HG03521 (cell line): Measurements from ENCODE around the gene DHCR7.

Experiments used
- ATAC-seq: cut with Tn5 transposase; IDR thresholded peaks from one replicate; pipeline ENCODE4 v1.9.1; 2021; ENCODE audit warnings: mild to moderate bottlenecking, moderate library complexity; ENCODE audit not compliant: unreplicated experiment

DHCR7 gene, protein sequence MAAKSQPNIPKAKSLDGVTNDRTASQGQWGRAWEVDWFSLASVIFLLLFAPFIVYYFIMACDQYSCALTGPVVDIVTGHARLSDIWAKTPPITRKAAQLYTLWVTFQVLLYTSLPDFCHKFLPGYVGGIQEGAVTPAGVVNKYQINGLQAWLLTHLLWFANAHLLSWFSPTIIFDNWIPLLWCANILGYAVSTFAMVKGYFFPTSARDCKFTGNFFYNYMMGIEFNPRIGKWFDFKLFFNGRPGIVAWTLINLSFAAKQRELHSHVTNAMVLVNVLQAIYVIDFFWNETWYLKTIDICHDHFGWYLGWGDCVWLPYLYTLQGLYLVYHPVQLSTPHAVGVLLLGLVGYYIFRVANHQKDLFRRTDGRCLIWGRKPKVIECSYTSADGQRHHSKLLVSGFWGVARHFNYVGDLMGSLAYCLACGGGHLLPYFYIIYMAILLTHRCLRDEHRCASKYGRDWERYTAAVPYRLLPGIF

DNA sequence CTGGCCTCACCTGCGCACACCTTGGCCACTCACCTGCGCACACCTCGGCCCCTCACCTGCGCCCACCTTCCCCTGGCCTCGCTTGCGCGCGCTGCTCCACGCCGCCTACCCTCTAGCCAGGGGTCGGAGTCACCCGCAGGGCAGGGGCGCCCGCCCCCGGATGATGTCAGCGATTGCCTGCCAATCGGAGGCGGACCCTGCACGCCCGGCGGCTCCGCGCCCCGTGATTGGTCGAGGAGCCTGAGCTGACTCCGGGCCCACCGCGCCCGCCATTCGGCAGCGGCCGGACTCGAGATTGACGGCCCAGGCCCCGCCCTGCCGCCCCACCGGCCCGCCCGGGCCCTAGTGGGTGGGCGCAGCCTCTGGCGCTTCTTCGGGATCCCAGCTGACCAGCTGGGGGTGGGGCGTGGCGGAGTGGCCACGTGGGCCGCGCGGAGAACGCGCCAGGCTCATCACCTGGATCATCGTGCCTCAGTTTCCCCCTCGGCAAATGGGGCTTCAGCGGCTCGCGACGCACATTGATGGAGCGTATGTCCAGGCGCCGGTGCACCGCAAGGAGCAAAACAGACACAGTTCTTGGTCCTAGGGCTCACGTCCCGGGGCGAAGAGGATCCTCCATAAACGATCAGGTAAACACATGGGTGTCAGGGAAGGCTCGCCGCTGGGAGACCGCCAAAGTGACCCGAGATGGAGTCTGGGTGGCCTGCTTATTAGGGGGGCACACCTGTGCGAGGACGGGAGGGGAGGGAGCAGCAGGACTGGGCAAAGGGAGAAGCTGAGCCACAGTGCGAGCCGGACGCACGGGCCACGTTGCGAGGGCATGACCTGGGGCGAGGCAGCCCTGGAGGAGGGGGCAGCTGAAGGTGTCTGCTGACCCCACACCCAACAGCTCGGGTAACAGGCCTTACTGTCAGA is at the start of gene DHCR7:
Gene DHCR7 (minus strand): TSS at position 137 of the 915 bp plus-strand sequence. CDS start 3,441 bp downstream, outside the sequence.
- ATAC-seq, result peak; percentile 77

DNA sequence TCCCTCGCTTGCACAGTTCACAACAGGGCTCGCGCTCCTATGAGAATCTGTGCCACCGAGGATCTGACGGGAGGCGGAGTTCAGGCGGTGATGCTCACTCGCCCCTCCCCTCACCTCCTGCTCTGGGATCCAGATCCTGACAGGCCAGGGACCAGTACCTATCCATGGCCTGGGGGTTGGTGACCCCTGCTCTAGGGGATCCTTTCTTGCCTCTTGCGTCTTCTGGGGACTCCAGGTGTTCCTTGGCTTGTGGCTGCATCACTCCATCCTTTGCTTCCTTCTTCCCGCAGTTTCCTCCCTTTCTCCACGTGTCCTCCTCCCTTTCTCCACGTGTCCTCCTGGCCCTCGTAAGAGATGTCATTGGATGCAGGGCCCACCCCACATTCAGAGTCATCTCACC is 48.2 kb upstream of the DHCR7 start:
- no peak for ATAC-seq

DNA sequence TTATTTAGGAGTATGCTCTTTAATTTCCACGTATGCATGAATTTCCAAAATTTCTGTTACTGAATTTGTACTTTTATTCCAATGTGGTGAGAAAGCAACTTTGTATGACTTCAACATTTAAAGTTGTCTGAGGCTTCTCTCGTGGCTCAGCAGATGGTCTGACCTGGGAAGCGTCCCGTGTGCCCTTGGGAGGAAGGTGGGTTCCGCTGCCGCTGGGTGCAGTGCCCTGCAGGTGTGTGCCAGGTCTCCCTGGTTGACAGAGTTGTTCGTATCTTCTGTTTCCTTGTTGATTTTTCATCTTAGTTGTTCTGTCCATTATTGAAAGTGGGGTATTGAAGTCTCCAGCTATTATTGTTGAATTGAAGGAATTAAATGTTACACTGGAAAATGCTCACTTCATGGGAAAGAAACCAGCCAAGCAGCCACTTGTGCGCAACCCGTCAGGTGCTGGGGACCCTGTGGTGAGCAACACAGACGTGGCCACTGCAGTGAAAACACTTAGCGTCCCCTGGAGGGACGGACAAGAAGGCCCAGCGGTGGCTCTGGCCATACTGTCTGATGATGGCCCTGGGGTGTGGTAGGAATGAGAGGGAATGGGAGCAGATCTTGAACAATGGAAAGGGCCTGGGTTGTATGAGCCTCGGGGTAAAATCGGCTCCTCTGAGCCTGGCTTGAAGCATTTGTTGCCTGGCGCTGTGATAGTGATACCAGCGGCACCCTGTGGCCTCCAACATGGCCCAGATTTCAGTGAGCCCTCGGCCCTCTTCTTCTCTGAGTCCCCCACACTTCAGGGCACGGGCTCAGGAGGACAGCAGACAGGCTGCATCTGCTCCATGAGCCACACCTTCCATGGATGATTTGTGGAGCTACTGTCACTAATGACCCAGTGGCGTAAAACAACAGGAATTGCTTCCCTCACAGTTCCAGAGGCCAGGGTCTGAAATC is 47.4 kb upstream of the DHCR7 start:
- ATAC-seq, result no peak

DNA sequence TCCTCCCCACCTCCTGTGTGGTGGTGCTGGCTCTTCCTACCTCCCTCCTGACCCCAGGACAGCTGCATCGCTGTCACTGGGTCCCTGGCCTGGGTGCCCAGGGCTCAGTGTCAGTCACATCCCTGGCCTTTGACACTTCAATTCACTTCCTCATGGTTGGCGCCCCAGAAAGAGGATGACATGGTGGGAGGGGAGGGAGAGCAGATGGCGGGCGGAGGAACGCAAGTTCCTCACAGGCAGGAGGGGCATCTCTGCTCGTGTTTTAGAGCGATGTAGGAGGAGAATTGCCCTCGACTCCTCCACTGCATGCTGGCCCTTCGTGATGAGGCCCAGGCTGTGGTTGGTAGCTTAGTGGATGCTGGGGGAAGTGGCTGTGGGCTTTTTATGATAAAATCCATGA is 43.7 kb upstream of the DHCR7 start:
- no peak for ATAC-seq

DNA sequence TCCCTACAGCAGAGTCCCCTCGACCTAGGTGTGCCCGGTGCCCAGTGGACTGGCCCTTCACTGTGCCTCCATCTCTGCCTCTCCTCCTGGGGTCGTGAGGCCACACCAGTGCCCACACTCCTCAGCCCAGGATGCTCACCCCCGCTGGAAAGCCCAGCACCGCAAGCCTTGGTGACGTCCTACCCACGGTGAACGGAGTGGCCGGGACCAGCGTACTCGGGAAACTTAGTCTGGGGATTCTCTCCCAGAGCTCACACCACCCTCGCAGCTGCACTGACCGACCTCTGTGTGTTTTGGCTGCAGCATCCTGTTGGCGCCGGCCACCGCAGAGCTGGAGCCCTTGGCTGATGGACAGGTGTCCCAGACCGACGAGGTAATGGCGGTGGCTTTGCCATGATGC is 43.3 kb upstream of the DHCR7 start:
- ATAC-seq, result no peak

DNA sequence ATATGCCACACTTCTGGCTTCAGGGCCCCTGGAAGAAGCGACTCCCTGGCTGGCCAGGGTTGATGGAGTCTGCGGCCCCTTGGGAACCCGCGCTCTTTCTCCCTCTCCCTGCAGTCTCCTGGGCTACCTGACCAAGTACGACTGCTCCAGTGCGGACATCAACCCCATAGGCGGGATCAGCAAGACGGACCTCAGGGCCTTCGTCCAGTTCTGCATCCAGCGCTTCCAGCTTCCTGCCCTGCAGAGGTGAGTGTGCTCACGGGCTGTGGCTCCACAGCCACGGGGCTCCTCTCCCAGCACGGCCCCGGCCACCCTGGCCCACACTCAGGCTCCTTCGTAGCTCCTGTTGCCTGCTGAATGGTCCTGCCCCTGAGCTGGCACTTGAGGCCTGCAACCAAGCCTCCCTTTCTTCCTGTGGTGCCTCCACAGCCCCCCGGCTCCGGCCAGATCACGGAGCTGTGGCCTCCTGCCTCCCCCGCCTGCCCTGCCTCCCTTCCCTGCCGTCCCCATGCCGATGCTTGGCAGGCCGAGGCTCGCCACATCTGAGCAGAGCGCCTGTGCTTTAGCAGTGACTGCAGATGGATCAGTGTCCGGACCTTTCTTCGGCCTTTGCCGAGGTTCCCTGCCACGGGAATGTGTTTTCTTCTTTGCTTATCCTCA is 42.7 kb upstream of the DHCR7 start:
- ATAC-seq, result no peak

DNA sequence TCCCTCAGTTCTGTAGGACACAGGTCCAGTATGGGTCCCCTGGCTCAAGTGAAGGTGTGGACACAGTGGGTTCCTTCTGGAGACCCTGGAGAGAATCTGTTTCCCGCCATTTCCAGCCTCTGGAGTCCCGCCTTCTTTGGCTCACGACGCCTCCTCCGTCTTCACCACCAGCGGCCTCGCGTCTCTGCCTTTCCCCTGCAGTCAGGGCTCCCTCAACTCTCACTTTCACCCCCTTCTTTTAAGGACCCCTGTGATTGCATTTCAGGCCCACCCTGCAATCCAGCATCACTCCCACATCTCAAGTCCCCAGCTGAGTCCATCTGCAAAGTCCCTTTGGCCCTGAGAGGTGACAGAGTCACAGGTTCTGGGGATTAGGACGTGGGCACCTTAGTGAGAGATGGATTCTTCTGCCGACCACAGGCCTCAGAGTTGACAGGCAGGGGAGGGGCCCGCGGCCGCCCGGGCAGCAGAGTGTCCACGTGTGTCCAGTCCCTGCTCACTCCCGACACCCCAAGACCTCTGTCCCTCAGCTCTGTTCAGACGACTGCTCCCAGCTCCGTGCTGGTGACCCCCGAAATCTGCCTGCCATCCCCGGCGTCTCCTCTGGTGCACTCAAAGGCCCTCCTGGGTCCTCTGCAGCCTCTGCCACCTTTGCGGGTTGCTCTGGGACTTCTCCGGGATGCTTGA is 42.0 kb upstream of the DHCR7 start:
- no peak for ATAC-seq

DNA sequence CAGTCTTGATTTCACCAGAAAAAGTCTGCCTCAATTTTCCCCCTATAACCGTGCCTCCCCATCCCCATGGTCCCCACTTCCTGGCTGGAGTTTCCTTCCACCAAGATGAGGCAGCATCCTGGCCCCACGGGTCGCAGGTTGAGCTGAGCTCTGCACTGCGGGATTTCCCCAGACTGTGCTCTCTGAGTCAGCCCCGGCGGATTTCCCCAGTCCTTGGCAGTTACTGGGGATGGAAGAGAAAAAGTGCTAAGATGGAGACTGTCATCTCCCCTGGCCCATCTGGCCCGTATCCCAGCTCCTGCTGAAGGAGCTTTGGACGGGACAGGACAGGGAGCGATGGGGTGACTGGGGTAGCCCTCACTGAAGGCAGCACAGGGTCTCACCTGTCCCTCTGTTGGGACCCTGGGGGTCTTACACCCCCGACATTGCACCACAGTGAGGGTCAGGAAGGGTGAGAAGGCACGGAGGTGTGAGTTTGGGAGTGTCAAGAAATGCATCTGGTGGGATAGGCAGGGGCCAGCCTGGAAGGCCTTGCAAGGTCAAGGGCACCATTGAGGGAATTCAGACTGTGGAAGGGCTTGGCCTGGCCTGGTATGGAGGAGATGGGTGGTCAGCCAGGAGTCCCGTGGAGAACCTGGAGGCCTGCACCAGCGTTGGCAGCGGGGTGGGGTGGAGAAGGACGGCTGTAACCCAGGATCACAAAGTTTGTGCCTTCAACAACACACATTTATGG is 41.3 kb upstream of the DHCR7 start:
- no peak for ATAC-seq

DNA sequence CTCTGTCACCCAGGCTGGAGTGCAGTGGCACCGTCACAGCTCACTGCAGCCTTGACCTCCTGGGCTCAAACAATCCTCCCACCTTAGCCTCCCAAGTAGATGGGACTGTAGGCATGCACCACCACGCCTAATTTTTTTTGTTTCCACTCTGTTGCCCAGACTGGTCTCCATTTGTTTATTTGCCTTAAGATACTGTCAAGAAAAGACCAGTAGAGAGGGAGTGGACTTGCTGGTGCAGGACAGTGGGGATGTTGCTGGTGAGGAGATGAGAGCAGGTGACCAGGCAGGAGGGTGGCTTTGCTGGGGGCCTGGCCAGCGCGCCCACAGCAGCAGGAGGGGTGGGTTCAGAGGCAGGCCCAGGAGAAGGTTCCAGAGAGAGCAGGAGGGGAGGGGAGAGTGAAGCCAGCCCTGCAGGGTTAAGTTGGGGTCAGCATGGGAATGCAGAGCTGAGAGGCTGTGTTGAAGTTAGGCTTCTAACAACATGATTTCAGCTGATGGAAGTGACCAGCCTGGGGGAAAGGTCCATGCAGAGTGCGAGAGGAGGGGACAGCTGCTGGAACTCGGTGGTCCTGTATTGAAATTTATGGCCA is 40.6 kb upstream of the DHCR7 start:
- ATAC-seq, result no peak

DNA sequence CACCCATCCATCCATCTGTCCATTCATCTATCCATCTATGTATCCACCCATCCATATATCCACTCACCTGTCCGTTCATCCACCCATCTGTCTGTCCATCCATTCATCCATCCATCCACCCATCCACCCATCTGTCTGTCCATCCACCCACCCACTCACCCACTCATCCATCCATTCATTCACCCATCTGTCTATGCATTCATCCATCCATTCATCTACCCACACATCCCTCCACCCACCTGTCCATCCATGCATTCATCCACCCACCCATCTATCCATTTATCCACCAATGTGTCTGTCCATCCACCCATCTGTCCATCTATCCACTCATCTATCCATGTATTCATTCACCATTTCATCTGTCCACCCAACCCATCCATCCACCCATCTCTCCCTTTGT is 38.1 kb upstream of the DHCR7 start:
- no peak for ATAC-seq

DNA sequence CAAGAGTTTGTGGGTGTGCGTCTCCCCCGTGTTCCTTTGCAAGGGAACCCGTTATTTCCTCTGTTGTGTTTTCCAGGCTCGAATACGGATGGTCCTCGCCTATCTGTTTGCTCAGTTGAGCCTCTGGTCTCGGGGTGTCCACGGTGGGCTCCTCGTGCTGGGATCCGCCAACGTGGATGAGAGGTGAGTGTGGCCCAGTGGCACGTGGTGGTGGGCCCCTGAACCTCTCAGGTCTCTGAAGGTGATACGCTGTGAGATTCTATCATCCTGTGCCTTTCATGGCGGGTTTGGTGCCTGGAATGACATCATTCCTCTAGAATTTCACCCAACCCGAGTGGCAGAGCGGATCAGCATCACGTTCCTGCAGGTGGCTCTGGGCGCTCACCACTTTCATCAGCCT is 37.3 kb upstream of the DHCR7 start:
- no peak for ATAC-seq

DNA sequence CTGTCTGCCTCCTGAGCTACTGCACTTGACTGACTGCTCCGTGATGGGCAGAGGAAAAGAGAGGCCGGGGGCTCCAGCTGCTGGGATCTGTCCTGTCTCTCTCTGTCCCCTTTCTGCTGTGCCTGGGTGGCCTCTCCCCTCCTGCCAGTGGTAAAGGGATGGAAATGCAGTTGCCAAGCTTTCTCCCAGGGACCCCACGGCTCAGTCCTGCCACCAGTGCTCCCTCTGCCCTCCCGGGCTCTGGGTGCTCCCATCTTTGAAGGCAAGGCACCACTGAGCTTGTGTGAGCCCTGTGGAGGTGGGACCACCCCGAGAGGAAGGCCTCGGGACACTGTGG is 36.8 kb upstream of the DHCR7 start:
- no peak for ATAC-seq

DNA sequence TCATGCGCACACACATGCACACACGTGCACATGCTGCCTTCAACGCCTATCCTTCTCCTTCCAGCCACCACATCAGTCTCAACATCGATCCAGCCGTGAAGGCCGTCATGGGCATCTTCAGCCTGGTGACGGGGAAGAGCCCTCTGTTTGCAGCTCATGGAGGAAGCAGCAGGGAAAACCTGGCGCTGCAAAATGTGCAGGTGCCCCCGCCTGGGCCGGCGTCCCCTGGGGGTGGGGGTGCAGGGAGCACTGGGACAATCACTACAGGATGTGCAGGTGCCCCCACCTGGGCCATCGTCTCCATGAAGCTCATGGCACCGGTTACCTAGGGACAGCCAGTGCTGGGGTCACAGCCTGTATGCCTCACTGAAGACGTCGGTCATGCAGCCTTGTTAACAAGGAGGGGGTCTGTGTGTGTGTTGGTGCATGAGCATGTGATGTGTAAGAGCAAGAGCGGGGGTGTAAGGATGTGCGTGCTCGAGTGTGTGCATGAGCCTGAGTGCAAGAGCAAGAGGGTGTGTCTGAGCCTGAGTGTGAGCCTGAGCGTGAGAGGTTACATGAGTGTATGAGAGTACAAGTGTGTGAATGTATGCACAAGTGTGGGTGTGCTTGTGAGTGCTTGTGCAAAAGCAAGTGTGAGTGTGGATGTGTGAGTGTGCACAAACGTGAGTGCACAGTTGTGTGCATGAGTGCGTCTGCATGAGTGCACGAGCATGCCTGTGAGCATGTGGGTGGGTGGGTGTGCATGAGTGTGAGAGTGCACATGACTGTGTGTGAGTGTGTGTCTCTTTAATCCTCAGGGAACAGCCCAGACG is 36.3 kb upstream of the DHCR7 start:
- no peak for ATAC-seq

DNA sequence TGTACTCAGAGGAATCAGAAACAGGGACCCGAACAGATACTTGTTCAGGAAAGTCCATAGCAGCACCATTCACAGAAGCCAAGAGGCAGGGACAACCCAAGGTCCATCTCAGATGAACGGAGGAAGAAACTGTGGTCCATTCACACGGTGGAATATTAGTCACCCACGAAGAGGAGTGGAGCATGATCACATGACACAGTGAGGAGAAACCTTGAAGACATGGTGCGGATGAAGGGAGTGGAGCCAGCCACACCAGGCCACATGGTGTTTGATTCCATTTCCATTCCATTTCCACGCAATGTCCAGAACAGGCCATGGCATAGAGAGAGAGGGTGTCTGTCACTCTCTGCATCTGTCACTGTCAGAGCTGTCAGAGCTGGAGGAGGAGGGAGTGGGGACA is 35.5 kb upstream of the DHCR7 start:
- ATAC-seq, result no peak

DNA sequence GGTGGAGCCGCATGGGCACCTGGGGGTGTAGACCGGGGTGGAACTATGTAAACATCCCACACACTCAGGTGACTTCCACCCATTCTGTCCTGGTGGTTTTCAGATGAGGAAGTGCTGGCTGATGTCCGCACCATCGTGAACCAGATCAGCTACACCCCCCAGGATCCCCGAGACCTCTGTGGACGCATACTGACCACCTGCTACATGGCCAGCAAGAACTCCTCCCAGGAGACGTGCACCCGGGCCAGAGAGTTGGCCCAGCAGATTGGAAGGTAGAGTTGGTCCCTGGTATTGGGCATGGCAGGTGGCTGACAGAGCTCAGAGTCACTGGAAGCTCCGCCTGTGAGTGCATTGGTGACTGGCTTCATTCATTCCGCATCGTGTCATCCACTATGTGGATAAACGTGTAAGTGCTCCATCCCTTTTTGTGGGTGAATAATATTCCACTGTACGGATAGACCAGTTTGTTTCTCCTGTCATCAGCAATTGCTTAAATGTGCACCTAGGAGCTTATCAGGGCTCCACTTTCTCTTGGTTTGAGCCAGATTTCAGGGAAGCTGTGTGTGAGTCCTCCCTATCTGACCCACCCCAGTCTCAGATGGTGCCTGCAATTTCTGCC is 34.7 kb upstream of the DHCR7 start:
- ATAC-seq, result no peak

DNA sequence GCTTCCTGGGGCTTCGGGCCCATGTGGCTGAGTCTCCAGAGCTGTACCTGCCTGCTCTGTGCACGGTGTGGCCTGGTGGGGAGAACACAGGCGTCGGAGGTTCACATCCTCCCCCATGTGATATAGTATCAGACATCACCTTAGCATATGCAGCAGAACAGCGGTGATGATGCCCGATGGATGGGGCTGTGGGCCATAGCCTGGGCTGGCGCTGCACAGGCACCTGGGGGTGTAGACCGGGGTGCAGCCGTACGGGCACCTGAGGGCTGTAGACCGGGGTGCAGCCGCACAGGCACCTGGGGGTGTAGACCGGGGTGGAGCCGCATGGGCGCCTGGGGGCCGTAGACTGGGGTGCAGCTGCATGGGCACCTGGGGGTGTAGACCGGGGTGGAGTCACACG is 34.0 kb upstream of the DHCR7 start:
- no peak for ATAC-seq
